K562 treated with DMSO at 1 percent for 12 hours (cell line): ENCODE results near the gene NUP107. TPM values are rescaled to one million over a fixed set of nuclear protein-coding genes. Genes with fewer than 3 reads are reported as not detected.

Experiments used
- total RNA-seq: library from RNA; unstranded; fragments of 300-600 nt; gene quantifications from 2 replicates; pipeline ENCODE4 v1.2.3, GENCODE V29; 2022; ENCODE audit not compliant: insufficient read depth

NUP107 gene
- 27.0 and 79.7 TPM in 2 replicates for total RNA-seq

GRCh38 chr12:68686595-68687521 lies at the start of gene NUP107:
NUP107 (plus strand) TSS chr12:68686978; CDS start chr12:68687066, 88 bp downstream.

GRCh38 chr12:68745904-68746571 lies 59.3 kb downstream of the NUP107 start, which contains the start of gene SLC35E3:
SLC35E3 (plus strand) TSS chr12:68746176; CDS start chr12:68746378, 202 bp downstream.

Other genes with a start within 250 kb of the NUP107 start
- 72.0 and 146 TPM in 2 replicates for gene RAP1B, start 76.1 kb upstream of the NUP107 start, total RNA-seq
- gene SLC35E3, start 59.2 kb downstream of the NUP107 start, total RNA-seq, result 3.0 and 10.0 TPM in 2 replicates
- 7.5 and 19.8 TPM in 2 replicates for gene MDM2, start 121.2 kb downstream of the NUP107 start, total RNA-seq
- gene CPM, start 246.2 kb downstream of the NUP107 start, total RNA-seq, result not detected in 2 replicates